Ishikawa (cell line): ENCODE data around the gene KCNB1.

Experiments
- EP300 ChIP-seq: IDR thresholded peaks from 2 replicates; pipeline ENCODE4 v1.6.1; 2012; ENCODE audit warnings: borderline replicate concordance
- FOXM1 ChIP-seq: IDR thresholded peaks from 2 replicates; pipeline ENCODE4 v1.6.1; 2012; ENCODE audit warnings: low read depth, borderline replicate concordance
- MAX ChIP-seq: IDR thresholded peaks from 2 replicates; pipeline ENCODE4 v1.6.1; 2012
- NFIC ChIP-seq: IDR thresholded peaks from 2 replicates; pipeline ENCODE4 v1.6.1; 2012
- RAD21 ChIP-seq: IDR thresholded peaks from 2 replicates; pipeline ENCODE4 v1.6.1; 2012; ENCODE audit warnings: low read depth
- TAF1 ChIP-seq: IDR thresholded peaks from 2 replicates; pipeline ENCODE4 v1.6.1; 2012; ENCODE audit warnings: low read depth, mild to moderate bottlenecking
- TCF12 ChIP-seq: IDR thresholded peaks from 2 replicates; pipeline ENCODE4 v1.6.1; 2012; ENCODE audit warnings: low read depth

GRCh38 chr20:49384437-49385434 is 97.7 kb downstream of the KCNB1 start:
- TF ChIP-seq EP300 (no peak), FOXM1 (no peak), TCF12 (no peak), MAX (no peak), TAF1 (no peak), RAD21 (peak; percentile 47), NFIC (no peak)
